NT2/D1 (cell line): ENCODE data around the gene DOCK2.

ENCODE experiments used
- SUZ12 ChIP-seq: IDR thresholded peaks from 2 replicates; pipeline ENCODE4 v1.6.1; 2011; ENCODE audit not compliant: insufficient read length, insufficient read depth; ENCODE audit errors: extremely low read depth
- YY1 ChIP-seq: IDR thresholded peaks from 2 replicates; pipeline ENCODE4 v1.6.1; 2011; ENCODE audit not compliant: insufficient read length, insufficient read depth
- ZNF274 ChIP-seq: IDR thresholded peaks from 2 replicates; pipeline ENCODE4 v1.6.1; 2011; ENCODE audit warnings: mild to moderate bottlenecking, low read depth, low read length

DNA sequence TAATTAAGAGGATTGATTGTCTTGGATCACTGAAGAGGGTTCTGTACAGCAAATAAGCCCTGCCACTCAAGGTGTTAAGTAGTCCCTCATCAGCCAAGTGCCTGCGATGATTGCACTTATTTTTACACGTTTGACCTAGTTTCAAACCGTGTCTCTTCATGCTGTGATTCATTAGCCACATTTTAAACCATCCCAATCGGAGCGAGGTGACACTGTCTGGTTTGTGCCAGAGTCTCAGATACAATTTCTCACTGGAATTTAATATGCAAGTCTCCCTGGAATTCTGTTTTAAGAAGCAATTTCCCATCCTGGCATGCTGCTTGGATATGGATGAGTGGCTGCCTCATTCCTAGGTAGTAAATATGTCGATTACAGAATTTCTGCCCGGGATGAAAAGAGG lies 341.6 kb downstream of the DOCK2 start:
- TF ChIP-seq YY1: no peak
- no peak for TF ChIP-seq ZNF274
- TF ChIP-seq SUZ12: no peak
